Panc1 (cell line): ENCODE measurements around the gene NEK1. TPM values are rescaled to one million over a fixed set of nuclear protein-coding genes. Genes with fewer than 3 reads are reported as not detected.
"Not testable (repeated sequence)": the region's sequence is repeated elsewhere in the genome, so short reads cannot be mapped to it uniquely, and the experiment has no call there.

Experiments used
- ATAC-seq: fragments of 200-7000 bp; cut with Tn5 transposase; 2 replicates; pipeline ENCODE4 v1.9.1; 2020; ENCODE audit warnings: mild to moderate bottlenecking, moderate library complexity
- BruUV-seq: library from RNA; stranded (reverse); fragments of 400-500 nt; replicated peaks from 2 replicates; lab custom pipeline; 2021; lab: Mats Ljungman, UMichigan
- CTCF ChIA-PET: fragments of 300-600 bp; sonication (Branson Sonifier 250); formaldehyde crosslinking; loops from one replicate; lab custom pipeline; 2022; ENCODE audit warnings: antibody characterized with exemption; lab: Charles Lee
- POLR2A ChIA-PET: fragments of 300-600 bp; sonication (Branson Sonifier 250); formaldehyde crosslinking; loops from one replicate; lab custom pipeline; 2022; ENCODE audit warnings: antibody characterized with exemption; lab: Charles Lee
- DNase-seq: peaks from one replicate; pipeline ENCODE4 v3.0.0-alpha.2; 2010; ENCODE audit warnings: low read depth, low spot score
- H3K27ac ChIP-seq: 2 replicates; pipeline ENCODE4 v1.5.1; 2011; ENCODE audit warnings: mild to moderate bottlenecking, low read length, inconsistent platforms
- H3K27me3 ChIP-seq: fragments of 200-500 bp; sonication (Bioruptor generic); 2 replicates; pipeline ENCODE4 v1.6.0; 2014; ENCODE audit warnings: low read length, inconsistent platforms; ENCODE audit not compliant: control insufficient read depth, insufficient read depth
- H3K36me3 ChIP-seq: fragments of 200-500 bp; sonication (Bioruptor generic); 2 replicates; pipeline ENCODE4 v1.5.1; 2014; ENCODE audit warnings: inconsistent platforms, mild to moderate bottlenecking, low read length, moderate library complexity; ENCODE audit not compliant: control insufficient read depth, insufficient read depth
- H3K4me1 ChIP-seq: 2 replicates; pipeline ENCODE4 v1.5.1; 2011; ENCODE audit warnings: inconsistent platforms, mild to moderate bottlenecking, low read length, moderate library complexity; ENCODE audit not compliant: control insufficient read depth, insufficient read depth
- H3K4me3 ChIP-seq, 2 experiments: 2 replicates each; pipeline ENCODE4 v1.5.1; 2011 to 2012; ENCODE audit warnings: low read depth in 2 of 2, low read length in 2 of 2, mild to moderate bottlenecking in 2 of 2, inconsistent platforms in 1 of 2, moderate library complexity in 1 of 2
- H3K9me3 ChIP-seq: fragments of 200-500 bp; sonication (Bioruptor generic); 2 replicates; pipeline ENCODE4 v1.5.1; 2014; ENCODE audit warnings: low read depth, mild to moderate bottlenecking, inconsistent platforms, low read length, moderate library complexity; ENCODE audit not compliant: control insufficient read depth, insufficient read depth
- POLR2AphosphoS5 ChIP-seq: IDR thresholded peaks from 2 replicates; pipeline ENCODE4 v1.6.1; 2012; ENCODE audit warnings: mild to moderate bottlenecking, low read depth, low read length, moderate library complexity
- REST ChIP-seq, 2 experiments: IDR thresholded peaks; 2 replicates each; pipeline ENCODE4 v1.6.1; 2011 to 2012; ENCODE audit warnings: low read depth in 2 of 2, control low read depth in 1 of 2, low read length in 1 of 2, mild to moderate bottlenecking in 1 of 2, moderate library complexity in 1 of 2; ENCODE audit not compliant: insufficient read depth in 1 of 2
- SIN3A ChIP-seq: IDR thresholded peaks from 2 replicates; pipeline ENCODE4 v1.6.1; 2012; ENCODE audit warnings: low read depth, mild to moderate bottlenecking, low read length, moderate library complexity, borderline replicate concordance; ENCODE audit not compliant: insufficient read depth
- TCF7L2 ChIP-seq: IDR thresholded peaks from 2 replicates; pipeline ENCODE4 v1.6.1; 2011; ENCODE audit warnings: mild to moderate bottlenecking, low read depth, low read length, inconsistent platforms
- in situ Hi-C: cut with HindIII; loops from 2 replicates; pipeline ENCODE4 v1.10.0; 2016; ENCODE audit warnings: low sequenced_read_pairs, low pct_unique_long_range_greater_than_20kb
- intact Hi-C: fragments of 100-400 bp; cut with micrococcal nuclease; formaldehyde crosslinking; loops from one replicate; pipeline ENCODE4 v1.10.0; 2022; ENCODE audit not compliant: unreplicated experiment
- total RNA-seq: library from RNA; stranded (reverse); gene quantifications from one replicate; pipeline ENCODE4 v1.2.1, GENCODE V29; 2021; ENCODE audit not compliant: unreplicated experiment
- TF ChIP-seq, protein P1 (sequence below): fragments of 450-650 bp; IDR thresholded peaks from 2 replicates; pipeline ENCODE4 v1.5.1; 2017; ENCODE audit warnings: mild to moderate bottlenecking

Gene NEK1
- total RNA-seq, 1 experiment from 2014 or later: 9.2 TPM

DNA sequence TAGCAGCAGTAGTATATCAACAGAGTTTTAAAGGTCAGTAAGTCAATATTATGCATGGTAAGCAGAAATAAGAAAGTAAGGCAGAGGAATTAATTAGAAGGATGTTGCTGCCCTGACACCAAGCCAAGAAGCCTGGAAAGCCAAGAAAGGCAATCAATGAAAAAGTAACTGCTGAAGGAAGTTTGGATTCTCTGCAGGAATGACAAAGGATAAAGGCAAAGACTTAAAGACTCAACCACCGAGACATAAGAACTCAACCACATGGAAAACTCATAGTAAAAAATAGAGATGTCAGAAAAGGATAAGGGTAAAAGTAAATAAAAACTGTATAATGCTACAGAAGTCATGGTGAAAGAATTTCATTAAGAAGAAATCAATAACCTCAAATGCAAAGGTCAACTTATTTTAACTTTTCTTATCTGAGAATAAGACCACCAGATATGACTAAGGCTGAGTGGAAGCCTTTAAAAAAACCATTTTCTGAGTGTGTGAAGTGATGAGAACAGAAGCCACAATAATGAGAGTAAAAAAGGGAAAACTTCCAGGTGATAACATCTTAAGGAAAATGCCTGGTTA lies 55.2 kb downstream of the NEK1 start:
- intact Hi-C loops: no loop called here
- POLR2A ChIA-PET: no interaction called here
- no peak for TF ChIP-seq TCF7L2
- TF ChIP-seq, protein P1, sequence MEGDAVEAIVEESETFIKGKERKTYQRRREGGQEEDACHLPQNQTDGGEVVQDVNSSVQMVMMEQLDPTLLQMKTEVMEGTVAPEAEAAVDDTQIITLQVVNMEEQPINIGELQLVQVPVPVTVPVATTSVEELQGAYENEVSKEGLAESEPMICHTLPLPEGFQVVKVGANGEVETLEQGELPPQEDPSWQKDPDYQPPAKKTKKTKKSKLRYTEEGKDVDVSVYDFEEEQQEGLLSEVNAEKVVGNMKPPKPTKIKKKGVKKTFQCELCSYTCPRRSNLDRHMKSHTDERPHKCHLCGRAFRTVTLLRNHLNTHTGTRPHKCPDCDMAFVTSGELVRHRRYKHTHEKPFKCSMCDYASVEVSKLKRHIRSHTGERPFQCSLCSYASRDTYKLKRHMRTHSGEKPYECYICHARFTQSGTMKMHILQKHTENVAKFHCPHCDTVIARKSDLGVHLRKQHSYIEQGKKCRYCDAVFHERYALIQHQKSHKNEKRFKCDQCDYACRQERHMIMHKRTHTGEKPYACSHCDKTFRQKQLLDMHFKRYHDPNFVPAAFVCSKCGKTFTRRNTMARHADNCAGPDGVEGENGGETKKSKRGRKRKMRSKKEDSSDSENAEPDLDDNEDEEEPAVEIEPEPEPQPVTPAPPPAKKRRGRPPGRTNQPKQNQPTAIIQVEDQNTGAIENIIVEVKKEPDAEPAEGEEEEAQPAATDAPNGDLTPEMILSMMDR: no peak
- TF ChIP-seq POLR2AphosphoS5: no peak
- TF ChIP-seq SIN3A: no peak
- TF ChIP-seq REST (IDR thresholded peaks at IDR 0.05; ENCODE audit: insufficient read depth in 1 of 2, low read depth in 2 of 2, low read length in 1 of 2): no peak
- in situ Hi-C loops: no loop called here
- CTCF ChIA-PET: no interaction called here
- H3K27ac ChIP-seq: no peak overlapping the region
- H3K4me3 ChIP-seq: no peak overlapping the region
- H3K27me3 ChIP-seq: no peaks in the 10 kb centered on the region
- no peaks in the 10 kb centered on the region; the same call in 1 of the 2 replicates for H3K36me3 ChIP-seq
- ATAC-seq (peak; percentile 70), DNase-seq (no peak)
- H3K9me3 ChIP-seq: peaks cover 6% of the 10 kb centered on the region; the same call in 1 of the 2 replicates
- BruUV-seq: no TSS peak
- H3K4me1 ChIP-seq: no peaks in the 10 kb centered on the region; the same call in 1 of the 2 replicates

- DNase-seq, POLR2A ChIA-PET, H3K9me3 ChIP-seq, in situ Hi-C loops, H3K4me1 ChIP-seq, H3K27ac ChIP-seq, H3K27me3 ChIP-seq, ATAC-seq, intact Hi-C loops, H3K36me3 ChIP-seq, CTCF ChIA-PET, BruUV-seq, H3K4me3 ChIP-seq: not testable (repeated sequence)
Measured at GRCh38 chr4:169546548-169546947, 65.8 kb downstream of the NEK1 start.

DNA sequence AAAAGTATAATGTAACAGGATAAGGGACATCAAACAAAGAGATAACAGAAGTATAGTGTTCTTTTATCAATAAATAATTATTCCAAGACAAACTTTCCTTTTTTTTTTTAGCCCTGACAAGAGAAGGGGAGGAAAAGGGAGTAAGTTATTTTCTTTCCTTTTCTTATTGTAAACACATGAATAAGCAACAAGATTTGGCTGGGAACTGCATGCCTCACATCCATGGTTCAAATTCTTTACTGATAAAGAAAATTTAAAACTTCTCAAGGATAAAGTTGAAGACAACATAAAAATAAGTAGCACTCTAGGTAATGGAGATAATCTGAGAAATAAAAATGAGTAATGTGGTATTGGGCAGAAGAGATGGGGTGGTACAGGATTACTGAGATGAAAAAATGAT lies 71.6 kb downstream of the NEK1 start:
- BruUV-seq: no TSS peak
- TF ChIP-seq POLR2AphosphoS5 (no peak), SIN3A (no peak), TCF7L2 (no peak), REST (IDR thresholded peaks at IDR 0.05; ENCODE audit: insufficient read depth in 1 of 2, low read depth in 2 of 2, low read length in 1 of 2) (no peak)
- TF ChIP-seq, protein P1: no peak
- H3K27me3 ChIP-seq: no peaks in the 10 kb centered on the region
- POLR2A ChIA-PET: no interaction called here
- intact Hi-C loops (no loop called here), in situ Hi-C loops (no loop called here)
- H3K36me3 ChIP-seq: no peaks in the 10 kb centered on the region
- CTCF ChIA-PET: no interaction called here
- no peak overlapping the region for H3K4me3 ChIP-seq
- DNase-seq (no peak), ATAC-seq (no peak)
- no peaks in the 10 kb centered on the region for H3K4me1 ChIP-seq
- no peak overlapping the region for H3K27ac ChIP-seq
- no peaks in the 10 kb centered on the region for H3K9me3 ChIP-seq
